ENCODE measurements around the gene CLEC16A. TPM values are rescaled to one million over a fixed set of nuclear protein-coding genes. Genes with fewer than 3 reads are reported as not detected.
A peak's percentile ranks its signal among the peaks of the same experiment; 100 is the strongest.
"Not testable (repeated sequence)": the region's sequence is repeated elsewhere in the genome, so short reads cannot be mapped to it uniquely, and the experiment has no call there.

CLEC16A gene
- total RNA-seq, 2 experiments from 2014 or later = 36.5 to 55.9 TPM

DNA sequence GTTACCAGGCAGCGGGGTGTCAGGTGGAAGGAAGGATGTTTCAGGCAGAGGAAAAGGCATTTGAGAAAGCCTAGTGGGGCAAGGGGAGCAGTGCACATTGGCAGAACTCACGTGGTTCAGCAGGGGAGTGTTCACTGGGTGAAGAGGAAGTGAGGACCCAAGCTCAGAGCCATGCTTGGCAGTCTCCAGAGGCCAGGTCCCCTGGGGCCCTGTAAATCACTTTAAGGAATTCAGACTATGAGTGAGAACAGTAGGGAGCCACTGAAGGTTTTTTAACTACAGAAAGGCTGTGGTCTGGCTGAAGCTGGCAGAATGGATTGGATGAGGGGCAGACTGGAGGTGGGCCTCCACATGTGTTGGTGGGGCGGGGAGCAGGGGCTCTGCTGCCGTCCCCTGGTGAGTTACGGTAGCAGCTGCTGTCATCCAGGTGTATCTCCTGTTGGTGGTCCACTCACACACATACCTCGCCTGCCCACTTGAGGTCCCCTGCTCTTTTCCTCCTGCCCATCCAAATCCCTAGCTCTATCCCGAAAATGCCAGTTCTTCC, 5.1 kb downstream of the CLEC16A start:
- H3K9me3 Mint-ChIP-seq (ENCODE audit: low read depth) = no peaks in the 10 kb centered on the region
- H3K36me3 Mint-ChIP-seq = peaks cover 1% of the 10 kb centered on the region
- H3K27me3 Mint-ChIP-seq = no peaks in the 10 kb centered on the region
- peaks cover 58% of the 10 kb centered on the region for H3K4me1 Mint-ChIP-seq
- ATAC-seq (peak; percentile 63), DNase-seq (peak; percentile 73)
- peak overlapping the region; percentile 48 for H3K27ac Mint-ChIP-seq
- CTCF ChIA-PET = interaction anchor here (0.5 to 3.5 kb wide), 6 partner anchors 15 to 739 kb away, joined by 3 to 29 read pairs (median 5); no protein-coding TSS in a partner anchor
- H3K4me3 Mint-ChIP-seq = no peak overlapping the region

DNA sequence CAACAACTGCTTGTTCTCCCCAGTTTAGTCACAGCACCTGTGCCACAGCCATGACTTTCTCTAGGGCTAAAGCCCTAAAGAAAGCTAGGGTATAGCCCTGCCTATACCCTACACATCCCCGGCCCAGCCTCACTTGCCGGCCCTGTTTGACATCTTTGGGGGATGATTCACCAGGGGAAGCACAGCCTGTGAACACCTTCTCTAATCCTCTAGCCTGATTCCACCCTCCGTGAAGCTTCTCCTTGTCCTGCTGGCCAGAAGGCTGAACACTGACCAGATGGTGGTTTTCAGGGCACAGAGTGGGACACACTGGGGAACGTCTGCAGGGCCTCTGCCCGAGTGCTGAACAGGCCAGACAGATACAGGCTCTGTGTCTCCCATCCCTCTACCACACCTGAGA, 6.0 kb downstream of the CLEC16A start:
- Mint-ChIP-seq H3K36me3 (peaks cover 1% of the 10 kb centered on the region), H3K27ac (no peak overlapping the region), H3K4me3 (no peak overlapping the region), H3K9me3 (ENCODE audit: low read depth) (no peaks in the 10 kb centered on the region), H3K27me3 (no peaks in the 10 kb centered on the region), H3K4me1 (peaks cover 61% of the 10 kb centered on the region)
- DNase-seq (no peak), ATAC-seq (no peak)
- CTCF ChIA-PET = interaction anchor here (0.5 to 3.5 kb wide), 6 partner anchors 14 to 456 kb away, joined by 3 to 29 read pairs (median 5); no protein-coding TSS in a partner anchor

DNA sequence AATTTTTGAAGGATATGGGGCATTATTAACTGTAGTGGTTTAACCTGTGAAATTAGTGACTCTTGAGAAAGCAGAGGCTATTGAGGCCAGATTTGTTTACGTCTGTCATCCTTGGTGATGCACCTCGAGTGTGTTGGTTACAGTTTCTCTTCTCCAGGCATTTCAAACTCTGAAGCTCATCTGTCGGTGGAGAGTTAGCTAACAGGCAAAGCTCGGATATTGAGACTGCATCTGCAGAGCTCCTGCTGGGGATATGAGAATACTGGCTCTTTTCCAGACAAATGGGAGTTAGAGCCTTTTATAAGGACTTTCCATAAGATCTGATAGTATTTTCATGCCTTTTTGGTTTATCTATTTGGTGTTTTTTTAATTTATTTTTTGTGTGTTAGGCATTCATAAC, 6.7 kb downstream of the CLEC16A start:
- Mint-ChIP-seq H3K4me3 (no peak overlapping the region), H3K27ac (no peak overlapping the region), H3K4me1 (peaks cover 59% of the 10 kb centered on the region), H3K36me3 (peaks cover 1% of the 10 kb centered on the region), H3K27me3 (no peaks in the 10 kb centered on the region), H3K9me3 (ENCODE audit: low read depth) (no peaks in the 10 kb centered on the region)
- ATAC-seq (no peak), DNase-seq (no peak)
- CTCF ChIA-PET = interaction anchor here (0.6 to 3.5 kb wide), 6 partner anchors 9 to 681 kb away, joined by 3 to 29 read pairs (median 4); partner anchors contain the start of gene DEXI

DNA sequence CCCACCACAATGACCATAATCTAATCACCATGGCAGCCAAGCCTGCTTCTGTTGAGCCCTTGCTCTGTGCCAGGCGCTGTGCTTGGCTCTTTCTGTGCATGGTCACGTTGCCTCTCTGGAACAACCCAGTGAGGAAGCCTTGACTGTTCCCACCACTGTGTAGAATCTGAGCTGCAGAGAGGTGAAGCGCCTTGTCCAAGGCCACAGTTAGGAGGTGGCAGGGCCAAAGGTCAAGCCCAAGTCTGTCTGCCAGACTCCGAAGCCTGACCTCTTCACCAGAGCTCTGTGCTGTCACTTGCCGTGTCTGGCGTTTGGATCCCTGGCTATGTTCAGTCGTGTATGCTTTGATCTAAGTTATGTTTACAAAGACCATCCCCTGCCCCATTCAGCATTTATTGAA, 10.5 kb downstream of the CLEC16A start:
- Mint-ChIP-seq H3K27ac (peak overlapping the region; percentile 22), H3K4me1 (peaks cover 66% of the 10 kb centered on the region)

DNA sequence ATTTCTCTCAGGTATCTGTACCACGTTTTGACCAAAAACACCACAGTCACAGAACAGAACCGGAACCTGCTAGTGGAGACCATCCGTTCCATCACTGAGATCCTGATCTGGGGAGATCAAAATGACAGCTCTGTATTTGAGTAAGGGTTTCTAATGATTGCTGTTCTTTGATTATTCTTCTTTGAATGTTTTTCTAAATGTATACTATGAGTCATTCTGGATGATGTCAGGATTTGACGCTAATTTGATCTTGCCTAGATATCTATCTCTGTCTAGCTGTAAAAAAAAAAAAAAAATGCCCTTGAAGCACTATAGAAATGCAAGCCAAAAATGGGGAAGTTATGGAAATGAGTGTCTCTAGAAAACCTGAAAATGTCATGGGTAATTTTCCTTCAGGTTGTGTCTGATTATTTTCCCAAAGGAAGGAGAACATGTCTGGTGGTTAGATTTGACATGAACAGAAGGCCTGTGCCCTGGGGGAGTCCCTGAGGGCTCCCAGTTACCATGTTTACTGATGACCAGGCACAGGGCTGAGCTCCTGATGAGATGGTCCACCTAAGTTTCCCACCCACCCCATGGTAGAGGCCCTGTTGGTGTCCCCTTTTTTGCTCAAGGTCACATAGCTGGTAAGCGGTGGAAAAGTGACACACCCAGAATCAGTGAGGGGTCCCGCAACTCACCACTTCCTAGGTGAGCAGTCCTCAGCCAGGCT, 13.6 kb downstream of the CLEC16A start:
- H3K4me3 Mint-ChIP-seq = peak overlapping the region; percentile 3
- H3K9me3 Mint-ChIP-seq (ENCODE audit: low read depth) = no peaks in the 10 kb centered on the region
- peaks cover 79% of the 10 kb centered on the region for H3K4me1 Mint-ChIP-seq
- peaks cover 12% of the 10 kb centered on the region for H3K36me3 Mint-ChIP-seq
- peak overlapping the region; percentile 77 for H3K27ac Mint-ChIP-seq
- DNase-seq (peak; percentile 64), ATAC-seq (peak; percentile 62)
- CTCF ChIA-PET = interaction anchor here (0.9 to 2.2 kb wide), 13 partner anchors 9 to 756 kb away, joined by 3 to 7 read pairs (median 3); partner anchors contain the start of gene SOCS1
- H3K27me3 Mint-ChIP-seq = no peaks in the 10 kb centered on the region

More for the DNA sequence above, 10.5 kb downstream of the CLEC16A start:
- Mint-ChIP-seq H3K9me3 (ENCODE audit: low read depth) (no peaks in the 10 kb centered on the region), H3K27me3 (no peaks in the 10 kb centered on the region), H3K36me3 (peaks cover 3% of the 10 kb centered on the region), H3K4me3 (no peak overlapping the region)
- ATAC-seq (no peak), DNase-seq (no peak)
- CTCF ChIA-PET = interaction anchor here (0.9 to 4.3 kb wide), 22 partner anchors 9 to 1140 kb away, joined by 3 to 54 read pairs (median 4); partner anchors contain the start of genes CLEC16A, DEXI and SOCS1

DNA sequence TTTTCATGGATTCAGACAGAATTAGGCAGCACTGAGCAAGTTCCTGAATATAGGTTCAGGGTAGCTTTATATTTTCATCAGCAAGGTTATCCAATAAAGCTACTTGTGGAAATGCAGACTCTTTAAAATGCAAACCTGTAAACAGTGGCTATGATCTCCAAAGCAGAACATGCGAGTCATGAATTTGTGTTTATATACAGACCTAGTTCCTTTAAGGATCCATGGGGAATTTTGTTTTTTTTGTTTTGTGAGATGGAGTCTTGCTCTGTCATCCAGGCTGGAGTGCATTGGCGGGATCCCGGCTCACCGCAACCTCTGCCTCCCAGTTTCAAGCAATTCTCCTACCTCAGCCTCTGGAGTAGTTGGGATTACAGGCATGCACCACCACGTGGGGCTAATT, 14.8 kb downstream of the CLEC16A start:
- Mint-ChIP-seq H3K9me3 (ENCODE audit: low read depth) (no peaks in the 10 kb centered on the region), H3K27ac (no peak overlapping the region), H3K4me3 (no peak overlapping the region), H3K27me3 (no peaks in the 10 kb centered on the region), H3K4me1 (peaks cover 84% of the 10 kb centered on the region), H3K36me3 (peaks cover 20% of the 10 kb centered on the region)
- CTCF ChIA-PET = interaction anchor here (0.6 to 2.1 kb wide), 9 partner anchors 9 to 573 kb away, joined by 3 to 7 read pairs (median 4); partner anchors contain the start of gene SOCS1
- DNase-seq (no peak), ATAC-seq (no peak)

DNA sequence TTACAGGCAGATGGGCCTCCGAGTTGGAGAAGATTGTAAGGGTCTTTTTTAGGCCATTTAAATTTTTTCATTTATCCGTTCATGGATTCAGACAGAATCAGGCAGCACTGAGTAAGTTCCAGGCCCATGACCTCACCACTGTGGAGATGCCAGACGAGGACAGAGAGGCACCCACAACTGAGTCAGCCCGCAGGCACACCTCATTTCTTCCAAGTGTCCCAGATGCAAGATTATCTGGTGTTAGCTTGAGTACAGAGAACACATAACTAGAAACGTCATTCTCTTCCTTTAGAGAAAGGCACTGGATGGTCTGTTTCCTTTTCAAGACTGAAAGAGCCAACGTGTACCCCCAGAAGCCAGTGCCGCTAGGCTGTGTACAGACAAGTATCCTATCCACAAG, 16.9 kb downstream of the CLEC16A start:
- H3K4me1 Mint-ChIP-seq = peaks cover 86% of the 10 kb centered on the region
- CTCF ChIA-PET = interaction anchor here (5.7 to 16.5 kb wide), 3 partner anchors 8 to 446 kb away, joined by 54 to 257 read pairs (median 72); partner anchors contain the start of gene SOCS1
- ATAC-seq = no peak
- no peak overlapping the region for H3K4me3 Mint-ChIP-seq
- H3K27ac Mint-ChIP-seq = no peak overlapping the region
- no peaks in the 10 kb centered on the region for H3K27me3 Mint-ChIP-seq
- H3K9me3 Mint-ChIP-seq (ENCODE audit: low read depth) = peaks cover 2% of the 10 kb centered on the region
- no peak for DNase-seq
- peaks cover 25% of the 10 kb centered on the region for H3K36me3 Mint-ChIP-seq

DNA sequence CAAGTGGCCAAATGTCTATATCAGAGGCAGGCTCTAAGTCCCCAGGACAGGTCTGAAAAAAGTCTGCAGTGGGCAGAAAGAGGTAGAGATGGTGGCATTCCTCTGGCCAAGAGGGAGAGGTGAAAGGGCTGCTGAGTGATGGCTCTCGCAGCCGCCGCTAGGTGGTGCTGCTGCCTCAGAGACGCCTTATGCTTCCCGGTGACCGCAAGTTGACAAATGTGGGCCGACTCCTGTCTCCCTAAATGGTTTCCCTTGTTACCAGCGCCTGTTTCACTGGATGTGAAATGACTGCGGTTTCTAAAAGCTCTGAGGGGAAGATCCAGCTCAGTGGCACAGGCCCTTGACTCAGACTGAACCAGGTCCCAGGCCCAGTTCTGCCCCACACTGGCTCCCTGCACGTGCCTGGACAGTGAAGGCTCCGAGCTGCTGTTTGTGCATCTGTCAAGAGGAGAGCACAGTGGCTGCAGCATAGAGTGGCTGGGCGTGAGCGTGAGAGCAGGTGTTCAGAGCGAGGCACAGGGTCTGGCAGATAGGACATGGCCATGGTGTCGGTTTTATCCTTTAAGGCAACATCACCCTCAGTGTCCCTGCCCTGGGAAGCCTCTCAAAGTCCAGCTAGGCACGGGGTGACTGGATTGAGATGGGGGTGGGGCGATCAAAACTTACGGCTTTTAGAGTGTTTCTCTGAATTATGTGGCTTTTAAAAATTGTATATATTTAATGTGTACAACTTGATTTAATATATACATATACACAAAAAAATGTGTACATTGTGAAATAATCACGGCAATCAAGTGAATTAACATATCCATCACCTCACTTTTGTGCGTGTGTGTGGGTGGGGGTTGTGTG, 19.9 kb downstream of the CLEC16A start:
- peaks cover 80% of the 10 kb centered on the region for H3K4me1 Mint-ChIP-seq
- CTCF ChIA-PET = interaction anchor here (0.6 to 16.5 kb wide), 73 partner anchors 9 to 1104 kb away, joined by 3 to 257 read pairs (median 5); partner anchors contain the start of genes CLEC16A, DEXI, LITAF and SOCS1
- peak; percentile 63 for ATAC-seq

DNA sequence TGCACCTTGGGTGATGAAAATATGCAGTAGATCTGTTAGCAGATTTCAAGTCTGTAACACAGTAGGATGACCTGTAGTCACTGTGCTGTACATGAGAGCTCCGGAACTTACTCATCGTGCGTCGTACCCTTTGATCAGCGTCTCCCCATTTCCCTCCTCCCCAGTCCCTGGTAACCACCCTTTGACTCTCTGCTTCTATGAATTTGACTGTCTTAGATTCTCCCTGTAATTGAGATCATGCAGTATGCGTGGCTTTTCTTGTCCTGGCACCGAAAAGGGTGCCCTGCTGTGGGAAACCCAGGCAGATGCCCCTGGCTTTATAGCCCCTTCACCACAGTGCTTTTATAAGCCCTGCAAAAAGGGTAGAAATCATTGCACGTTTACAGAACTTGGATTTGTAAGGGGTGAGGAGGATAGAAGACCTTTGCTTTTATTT, 20.5 kb downstream of the CLEC16A start:
- peaks cover 80% of the 10 kb centered on the region for H3K4me1 Mint-ChIP-seq
- peak overlapping the region; percentile 53 for H3K4me3 Mint-ChIP-seq
- CTCF ChIA-PET = interaction anchor here (0.7 to 16.5 kb wide), 48 partner anchors 8 to 1103 kb away, joined by 3 to 257 read pairs (median 6); partner anchors contain the start of genes CLEC16A, LITAF and SOCS1
- no peaks in the 10 kb centered on the region for H3K27me3 Mint-ChIP-seq
- peaks cover 4% of the 10 kb centered on the region for H3K9me3 Mint-ChIP-seq (ENCODE audit: low read depth)
- H3K27ac Mint-ChIP-seq = peak overlapping the region; percentile 91
- H3K36me3 Mint-ChIP-seq = peaks cover 34% of the 10 kb centered on the region
- peak; percentile 86 for ATAC-seq
- DNase-seq = peak; percentile 82

More for the DNA sequence above, 19.9 kb downstream of the CLEC16A start:
- peaks cover 34% of the 10 kb centered on the region for H3K36me3 Mint-ChIP-seq
- peaks cover 4% of the 10 kb centered on the region for H3K9me3 Mint-ChIP-seq (ENCODE audit: low read depth)
- no peaks in the 10 kb centered on the region for H3K27me3 Mint-ChIP-seq
- H3K27ac Mint-ChIP-seq = peak overlapping the region; percentile 91
- peak; percentile 89 for DNase-seq
- peak overlapping the region; percentile 53 for H3K4me3 Mint-ChIP-seq

DNA sequence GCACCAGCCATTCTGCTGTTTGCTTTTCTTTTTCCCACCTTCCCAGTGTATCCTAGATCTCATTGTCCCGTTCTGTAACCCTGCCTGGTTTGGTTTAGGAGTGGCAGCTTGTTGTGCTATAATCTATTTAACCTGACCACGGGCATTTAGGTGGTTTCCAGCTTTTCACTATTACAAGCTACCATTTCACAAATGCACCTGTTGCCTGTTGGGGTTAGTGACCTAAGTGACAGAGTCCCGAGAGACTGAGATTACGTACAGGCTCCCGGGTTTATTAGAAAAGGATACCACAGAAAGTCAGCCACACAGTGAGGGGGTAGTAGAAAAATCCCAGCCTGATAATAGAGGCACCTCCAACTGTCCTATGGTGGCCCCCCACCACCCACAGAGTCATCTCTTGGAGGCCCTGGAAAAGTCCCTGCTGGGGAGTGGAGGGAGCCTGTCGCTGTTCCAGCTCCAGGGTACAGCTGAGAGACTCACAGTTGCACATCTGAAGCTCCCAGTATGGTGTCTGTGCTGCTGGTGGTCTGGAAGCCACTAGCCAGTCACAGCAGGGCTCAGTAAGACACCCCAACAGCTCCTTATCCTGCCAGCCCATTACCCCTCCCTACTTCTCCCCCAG, 21.2 kb downstream of the CLEC16A start:
- peak; percentile 43 for ATAC-seq
- Mint-ChIP-seq H3K9me3 (ENCODE audit: low read depth) (peaks cover 4% of the 10 kb centered on the region), H3K36me3 (peaks cover 32% of the 10 kb centered on the region), H3K27me3 (no peaks in the 10 kb centered on the region), H3K4me1 (peaks cover 79% of the 10 kb centered on the region), H3K27ac (peak overlapping the region; percentile 91), H3K4me3 (peak overlapping the region; percentile 53)
- CTCF ChIA-PET = interaction anchor here (0.5 to 16.5 kb wide), 34 partner anchors 12 to 1102 kb away, joined by 3 to 257 read pairs (median 8); partner anchors contain the start of gene SOCS1
- peak; percentile 66 for DNase-seq

DNA sequence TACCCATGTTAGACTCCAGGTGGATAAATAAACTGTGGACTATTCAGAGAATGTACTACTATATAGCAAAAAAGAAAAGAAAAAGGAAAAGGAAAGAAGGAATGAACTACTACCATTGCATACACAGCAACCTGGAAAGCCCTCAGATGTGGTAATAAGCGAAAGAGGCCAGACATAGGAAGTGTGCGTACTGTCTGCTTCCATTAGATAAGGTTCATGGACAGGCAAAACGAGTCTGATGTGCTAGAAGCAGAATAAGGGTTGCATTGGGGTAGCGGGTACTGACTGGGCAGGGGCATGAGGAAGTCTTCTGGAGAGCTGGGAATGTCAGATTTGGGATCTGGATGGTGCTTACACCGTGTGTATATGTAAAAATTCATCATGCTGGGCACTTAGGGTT, 21.8 kb downstream of the CLEC16A start:
- Mint-ChIP-seq H3K27me3 (no peaks in the 10 kb centered on the region), H3K36me3 (peaks cover 35% of the 10 kb centered on the region), H3K9me3 (ENCODE audit: low read depth) (peaks cover 4% of the 10 kb centered on the region), H3K4me3 (no peak overlapping the region), H3K27ac (peak overlapping the region; percentile 91), H3K4me1 (peaks cover 80% of the 10 kb centered on the region)
- no peak for DNase-seq
- ATAC-seq = no peak
- CTCF ChIA-PET = interaction anchor here (0.9 to 16.5 kb wide), 10 partner anchors 12 to 431 kb away, joined by 3 to 257 read pairs (median 32); partner anchors contain the start of gene SOCS1

DNA sequence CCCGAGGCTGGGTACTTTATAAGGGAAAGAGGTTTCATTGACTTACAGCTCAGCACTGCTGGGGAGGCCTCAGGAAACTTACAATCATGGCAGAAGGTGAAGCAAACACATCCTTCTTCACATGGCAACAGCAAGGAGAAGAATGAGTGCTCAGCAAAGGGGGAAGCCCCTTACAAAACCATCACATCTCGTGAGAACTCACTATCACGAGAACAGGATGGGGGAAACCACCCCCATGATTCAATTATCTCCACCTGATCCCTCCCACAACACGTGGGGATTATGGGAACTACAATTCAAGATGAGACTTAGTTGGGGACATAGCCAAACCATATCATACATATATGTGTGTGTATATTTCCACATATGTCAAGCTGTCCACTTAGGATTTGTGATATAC, 22.2 kb downstream of the CLEC16A start:
- not testable (repeated sequence) for DNase-seq; H3K27me3 Mint-ChIP-seq; ATAC-seq; H3K9me3 Mint-ChIP-seq (ENCODE audit: low read depth); H3K4me3 Mint-ChIP-seq
- Mint-ChIP-seq H3K4me1 (peaks cover 80% of the 10 kb centered on the region), H3K27ac (peak overlapping the region; percentile 91), H3K36me3 (peaks cover 35% of the 10 kb centered on the region)
- CTCF ChIA-PET = interaction anchor here (0.9 to 16.5 kb wide), 9 partner anchors 9 to 430 kb away, joined by 3 to 257 read pairs (median 34); partner anchors contain the start of gene SOCS1

Measured in activated CD8-positive, alpha-beta memory T cell treated with anti-CD3 and anti-CD28 coated beads, Interleukin-2, amount 10 ng/mL, durations not matched to agents 7 days and 5 days (primary cell).